Suppressor macrophage treated with lipopolysaccharide for 4 hours (primary cell): ENCODE results near the gene PREP.

Source experiments
- DNase-seq: peaks from one replicate; pipeline ENCODE4 v3.0.0-alpha.2; 2020

The PREP gene

DNA sequence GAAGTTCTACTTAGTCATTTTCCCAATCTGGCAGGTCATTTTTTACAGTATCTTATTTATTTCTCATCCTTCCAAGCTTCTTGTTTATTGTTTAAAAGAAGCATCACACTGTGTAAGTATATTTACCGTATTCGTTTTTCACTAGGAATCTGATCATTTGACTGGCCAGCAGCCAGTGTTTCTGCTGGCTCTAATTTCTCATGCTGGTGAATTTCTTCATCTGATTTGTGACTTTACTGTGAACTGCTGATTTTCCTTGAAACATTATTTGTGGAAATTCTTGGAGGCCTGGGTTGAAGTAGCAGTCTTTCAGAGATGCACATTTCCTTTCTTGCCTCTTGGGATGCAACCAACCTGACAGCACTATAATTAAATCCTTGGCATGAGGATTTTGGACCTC lies 65.9 kb downstream of the PREP start:
- no peak for DNase-seq

DNA sequence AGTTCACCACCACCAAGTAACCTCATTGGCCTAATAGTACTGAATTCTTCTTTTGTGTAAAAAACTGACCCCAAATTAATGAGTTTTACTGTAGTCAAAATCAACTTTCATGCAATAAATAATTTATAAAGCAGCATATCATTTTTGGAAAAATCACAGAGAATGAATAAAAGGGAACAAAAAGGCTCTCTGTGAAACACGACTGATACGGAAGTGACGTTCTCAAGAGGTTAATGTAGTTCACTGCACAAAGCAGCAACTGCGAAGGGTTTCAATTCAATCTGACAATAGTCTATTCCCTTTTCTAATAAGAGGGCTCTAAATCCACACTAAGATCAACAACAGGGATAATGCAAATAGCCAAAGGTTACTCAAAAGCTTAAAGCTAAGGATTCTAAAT lies 70.3 kb downstream of the PREP start:
- no peak for DNase-seq

DNA sequence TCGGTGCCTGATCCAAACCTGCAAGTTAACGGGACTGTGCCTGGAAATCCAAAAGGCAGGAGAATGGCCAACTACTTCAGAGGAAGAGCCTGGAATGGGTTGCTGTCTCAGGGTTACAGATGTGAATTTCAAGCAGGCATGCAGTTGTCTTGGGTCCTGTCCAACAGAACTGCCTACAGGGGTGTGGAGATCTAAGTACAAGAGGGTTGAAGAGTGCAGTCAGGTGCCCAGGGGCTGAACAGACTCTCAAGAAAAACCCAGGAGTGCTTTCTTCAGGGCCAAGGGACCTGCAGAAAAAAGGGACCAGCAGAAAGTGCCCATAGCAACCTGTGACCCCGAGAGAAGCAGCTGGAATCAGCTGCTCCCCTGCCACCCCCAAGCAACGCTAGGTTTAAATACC lies 71.0 kb downstream of the PREP start:
- no peak for DNase-seq

DNA sequence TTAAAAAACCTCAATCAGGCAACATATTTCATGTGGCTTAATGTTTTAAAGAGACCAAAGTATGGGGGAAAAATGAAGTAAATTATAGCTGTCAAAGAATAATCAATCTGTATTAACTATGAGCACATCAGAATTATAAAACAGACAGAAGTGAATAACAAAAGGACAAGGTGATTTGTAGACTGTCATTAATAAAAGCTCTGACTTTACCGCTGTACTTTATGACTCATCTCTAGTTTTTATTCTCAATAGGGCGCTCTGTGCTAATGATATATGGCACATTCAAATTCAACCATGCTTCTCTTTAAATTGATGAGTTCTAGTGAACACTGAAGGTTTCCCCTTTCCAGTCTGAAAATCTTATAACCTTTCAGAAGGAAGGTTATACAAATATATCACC lies 72.0 kb downstream of the PREP start:
- DNase-seq = no peak

DNA sequence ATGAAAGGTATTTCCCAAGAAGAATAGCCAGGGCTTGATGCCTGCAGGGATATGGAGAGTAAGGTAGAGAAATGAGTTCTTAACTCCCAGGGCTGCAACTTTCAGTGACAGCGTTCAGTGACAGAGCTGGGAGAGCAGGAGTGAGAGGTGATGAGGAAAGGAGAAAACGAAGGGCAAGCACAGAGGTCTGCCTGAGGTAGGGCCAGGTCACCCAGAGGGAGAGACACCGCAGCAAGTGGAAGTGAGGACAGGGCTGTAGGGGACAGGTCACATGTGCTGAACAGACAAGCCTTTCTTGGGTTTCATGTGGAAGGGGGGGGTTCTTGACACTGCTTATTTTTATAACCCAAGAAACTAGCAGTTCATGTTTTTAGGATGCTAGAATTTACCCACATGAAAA lies 72.5 kb downstream of the PREP start:
- no peak for DNase-seq

DNA sequence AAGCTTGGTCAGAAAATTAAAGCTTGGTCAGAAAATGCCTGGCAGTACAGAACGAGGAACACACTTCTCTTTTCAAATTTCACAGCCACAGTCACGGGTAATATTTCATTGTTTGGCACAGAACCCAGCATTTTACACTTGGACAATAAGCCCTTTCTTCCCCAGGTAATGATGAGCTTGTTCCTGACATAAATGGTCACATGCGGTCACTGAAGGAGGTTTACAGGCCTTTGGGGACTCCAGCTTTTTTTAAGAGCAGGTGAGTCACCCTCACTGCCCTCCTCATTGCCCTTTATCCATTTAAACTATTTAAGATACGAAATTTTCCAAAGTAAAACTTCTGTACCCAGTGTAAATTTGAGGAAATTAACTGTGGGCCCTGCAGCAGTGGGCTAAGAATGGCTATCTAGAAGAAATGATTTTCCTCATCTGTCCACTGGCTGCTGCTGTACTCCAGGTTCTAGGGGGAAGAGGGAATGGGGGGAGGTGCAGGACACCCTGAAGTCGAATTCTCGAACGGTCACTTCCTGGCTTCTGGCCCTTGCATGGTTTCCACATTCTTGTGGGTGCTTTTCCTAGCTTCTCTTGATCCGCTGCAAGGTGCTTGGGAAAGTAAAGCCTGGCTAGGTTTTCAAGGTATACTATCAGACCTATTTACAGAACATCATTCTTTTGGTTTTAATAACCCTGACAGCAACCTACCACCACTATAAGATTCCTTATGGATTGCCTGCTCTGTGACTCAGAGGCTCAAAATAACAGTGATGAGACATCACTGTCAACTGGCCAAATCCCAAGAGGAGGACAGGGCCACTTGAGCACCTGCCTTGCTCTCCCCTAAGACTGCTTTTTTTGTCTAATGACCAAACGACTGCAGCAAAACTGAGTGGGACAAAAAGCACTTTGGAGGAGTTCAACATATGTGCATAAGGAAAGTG lies 75.8 kb downstream of the PREP start:
- no peak for DNase-seq

DNA sequence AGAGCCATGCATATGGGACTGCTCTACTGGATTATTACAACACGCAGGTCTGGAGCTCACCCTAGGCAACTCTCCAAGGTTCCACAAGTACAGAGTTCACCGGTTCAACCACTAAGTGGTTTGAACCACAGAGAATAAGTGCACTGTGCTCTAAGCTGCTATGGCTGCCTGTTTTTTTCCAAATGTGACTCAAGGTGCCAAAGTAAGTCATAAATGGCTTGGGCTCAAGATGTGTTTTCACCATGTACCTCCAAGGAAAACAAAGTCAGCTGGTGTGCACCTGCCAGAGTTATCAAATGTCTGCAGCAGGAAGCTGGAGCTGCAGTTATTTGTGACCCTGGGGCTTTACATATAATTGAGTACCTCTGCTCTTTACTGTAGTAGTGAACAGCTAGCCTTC lies 76.7 kb downstream of the PREP start:
- no peak for DNase-seq

DNA sequence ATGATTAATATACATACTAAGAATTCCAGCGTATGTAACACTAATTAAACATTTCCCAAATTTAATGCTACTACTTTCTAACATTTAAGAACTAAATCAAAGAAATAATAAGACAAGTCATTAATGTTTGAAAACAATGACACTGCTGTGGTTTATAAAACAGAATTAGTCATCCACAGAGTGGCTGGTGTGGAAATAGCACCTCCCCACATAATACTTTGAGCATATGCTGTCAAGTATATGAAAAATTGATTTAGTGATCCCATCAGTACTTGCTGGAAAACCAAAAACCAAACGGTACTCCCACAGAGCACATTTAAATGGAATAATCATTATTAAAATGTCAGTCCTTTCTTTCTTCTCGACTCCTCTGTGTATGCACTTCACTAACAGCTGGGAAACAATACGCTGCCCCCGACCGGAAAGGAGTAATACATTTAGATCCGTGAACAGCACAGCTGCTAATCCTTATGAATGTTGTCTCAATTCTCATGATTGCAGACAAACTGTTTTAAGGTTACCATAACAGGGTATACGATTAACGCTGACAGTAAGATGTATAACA lies 78.4 kb downstream of the PREP start:
- no peak for DNase-seq

DNA sequence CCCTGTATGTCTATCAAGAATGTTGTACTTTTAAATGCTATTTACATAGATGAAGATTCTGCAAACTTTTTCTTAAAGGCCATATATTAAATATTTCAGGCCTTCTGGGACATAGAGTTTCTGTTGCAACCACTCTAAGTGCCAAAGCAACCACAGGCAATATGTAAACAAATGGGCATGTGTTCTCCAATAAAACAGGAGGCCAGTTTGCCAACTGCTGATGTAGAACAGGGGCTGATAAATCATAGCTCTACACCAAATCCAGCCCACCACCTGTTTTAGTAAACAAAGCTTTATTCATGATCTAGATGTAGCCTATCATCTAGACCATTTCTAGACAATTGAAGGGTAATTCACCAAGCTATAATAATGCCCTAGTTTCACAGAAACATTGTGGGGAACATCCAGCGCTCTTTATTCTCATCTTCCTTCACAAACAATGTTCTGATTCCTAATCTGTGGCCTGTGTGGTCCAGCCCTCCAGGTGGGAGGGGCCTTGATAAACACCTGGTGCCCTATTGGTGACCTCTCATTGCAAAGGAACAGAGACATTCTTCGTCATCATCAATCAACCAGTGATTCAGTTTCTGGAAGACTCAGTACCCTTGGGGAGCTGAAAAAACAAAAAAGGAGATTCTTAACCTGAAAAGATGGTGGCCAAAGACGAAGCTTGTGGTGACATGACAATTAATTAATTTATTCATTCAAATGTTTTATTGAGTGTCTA lies 80.2 kb downstream of the PREP start:
- no peak for DNase-seq

DNA sequence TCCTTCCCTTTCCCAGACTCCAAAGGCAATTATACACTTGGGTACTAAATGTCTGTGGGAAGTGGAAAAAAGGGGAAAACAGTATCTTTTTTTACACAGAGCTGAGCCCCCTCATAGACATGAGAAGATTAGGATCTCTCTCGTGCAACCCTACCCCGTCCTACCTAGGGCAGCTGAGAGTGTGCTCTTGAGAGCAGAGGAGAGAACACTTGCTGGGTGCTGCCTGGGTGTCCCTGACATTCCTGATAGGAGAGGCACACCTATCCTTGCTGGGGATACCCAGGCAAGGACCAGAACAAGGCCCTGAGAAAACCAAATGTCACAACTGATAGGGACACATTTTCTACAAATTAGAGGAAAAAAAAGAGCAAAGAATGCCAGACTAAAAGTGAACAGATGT lies 81.2 kb downstream of the PREP start:
- no peak for DNase-seq

DNA sequence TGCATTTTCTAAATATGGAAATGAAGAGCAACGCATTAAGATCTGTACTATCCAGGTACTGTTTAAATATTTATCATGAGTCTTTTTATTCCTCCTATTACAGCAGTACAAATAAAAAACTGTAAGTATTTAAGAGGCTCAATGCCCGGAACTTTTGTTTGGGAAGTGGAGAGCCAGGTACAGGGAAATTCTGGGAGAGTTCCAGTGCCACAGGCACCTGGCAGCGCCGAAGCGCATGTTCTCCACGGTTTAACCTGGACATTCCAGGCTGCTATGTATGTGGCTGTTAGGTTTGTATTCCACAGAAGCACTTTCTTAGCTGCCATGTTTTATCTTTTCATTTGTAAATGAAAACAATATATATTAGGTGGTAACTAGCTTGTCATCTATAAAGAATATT lies 81.7 kb downstream of the PREP start:
- DNase-seq = no peak

DNA sequence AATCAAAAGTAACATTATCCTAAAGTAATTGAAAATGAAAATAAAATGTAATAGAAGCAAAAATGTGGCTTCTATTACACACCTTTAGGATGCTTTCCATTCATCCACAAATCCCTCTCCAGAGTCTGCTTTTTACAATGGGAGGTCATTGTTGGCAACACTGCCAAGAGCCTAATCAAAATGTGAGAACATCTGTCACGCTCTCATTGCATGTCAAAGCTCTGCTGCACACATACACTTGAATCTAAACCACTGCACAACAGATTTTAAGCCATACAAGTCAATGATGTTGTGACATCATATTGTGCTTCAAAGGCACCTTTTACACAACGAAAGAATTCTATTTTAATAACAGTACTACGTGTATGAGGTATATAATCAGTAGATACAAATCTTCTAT lies 82.1 kb downstream of the PREP start:
- DNase-seq = no peak

DNA sequence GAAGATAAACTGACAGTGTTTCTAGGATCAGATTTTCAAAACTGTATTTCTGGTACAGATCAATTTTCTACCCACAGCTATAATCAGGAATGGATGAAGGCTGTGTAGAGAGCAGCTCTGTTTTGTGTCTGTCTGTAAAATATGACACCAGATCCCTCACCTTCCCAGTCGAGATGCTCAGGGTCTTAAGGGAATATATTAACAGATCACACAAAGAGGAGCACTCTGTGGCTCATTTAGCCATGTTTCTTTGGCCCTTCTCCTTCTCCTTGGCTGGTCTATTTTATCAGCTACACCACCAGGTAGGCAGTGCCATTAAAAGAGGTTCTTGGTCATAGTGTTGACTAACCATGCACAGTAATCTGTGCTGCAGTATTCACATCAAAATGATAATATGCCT lies 82.6 kb downstream of the PREP start:
- no peak for DNase-seq

DNA sequence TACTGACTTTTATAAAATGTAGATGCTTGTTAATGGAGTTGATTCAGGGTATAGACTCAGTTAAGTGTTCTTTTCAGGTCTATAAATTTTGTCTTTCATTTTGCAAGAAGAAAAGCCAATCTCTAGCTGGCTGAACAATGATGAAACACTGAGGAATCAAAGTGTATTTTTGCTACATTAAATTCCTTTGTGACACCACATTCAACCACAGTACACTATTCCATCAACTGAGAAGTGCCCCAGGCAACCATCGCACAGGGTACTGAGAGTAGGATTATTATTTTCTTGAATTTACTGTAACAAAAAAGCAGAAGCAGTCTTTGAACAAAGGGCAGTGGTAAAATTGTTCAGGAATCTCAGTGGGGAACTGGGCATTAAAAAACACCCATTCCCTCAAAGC lies 83.6 kb downstream of the PREP start:
- no peak for DNase-seq

DNA sequence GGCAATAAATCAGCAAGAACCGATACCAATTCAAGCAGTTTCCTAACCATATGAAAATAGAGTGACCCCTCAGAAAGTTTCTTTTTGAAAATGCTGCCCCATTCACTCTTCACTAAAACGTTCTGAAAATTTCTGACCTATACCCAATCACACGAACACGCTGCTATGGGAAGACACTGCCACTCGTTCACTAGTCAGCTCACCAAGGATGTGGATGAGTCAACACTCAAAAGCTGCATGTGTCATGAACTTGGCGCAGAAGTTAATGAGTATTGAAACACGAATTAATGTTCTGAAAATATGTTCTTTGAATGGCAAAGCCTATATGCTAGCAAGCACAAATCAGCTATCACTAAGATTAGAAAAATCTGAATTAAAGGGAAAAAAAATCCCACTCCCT lies 84.2 kb downstream of the PREP start:
- DNase-seq = no peak

DNA sequence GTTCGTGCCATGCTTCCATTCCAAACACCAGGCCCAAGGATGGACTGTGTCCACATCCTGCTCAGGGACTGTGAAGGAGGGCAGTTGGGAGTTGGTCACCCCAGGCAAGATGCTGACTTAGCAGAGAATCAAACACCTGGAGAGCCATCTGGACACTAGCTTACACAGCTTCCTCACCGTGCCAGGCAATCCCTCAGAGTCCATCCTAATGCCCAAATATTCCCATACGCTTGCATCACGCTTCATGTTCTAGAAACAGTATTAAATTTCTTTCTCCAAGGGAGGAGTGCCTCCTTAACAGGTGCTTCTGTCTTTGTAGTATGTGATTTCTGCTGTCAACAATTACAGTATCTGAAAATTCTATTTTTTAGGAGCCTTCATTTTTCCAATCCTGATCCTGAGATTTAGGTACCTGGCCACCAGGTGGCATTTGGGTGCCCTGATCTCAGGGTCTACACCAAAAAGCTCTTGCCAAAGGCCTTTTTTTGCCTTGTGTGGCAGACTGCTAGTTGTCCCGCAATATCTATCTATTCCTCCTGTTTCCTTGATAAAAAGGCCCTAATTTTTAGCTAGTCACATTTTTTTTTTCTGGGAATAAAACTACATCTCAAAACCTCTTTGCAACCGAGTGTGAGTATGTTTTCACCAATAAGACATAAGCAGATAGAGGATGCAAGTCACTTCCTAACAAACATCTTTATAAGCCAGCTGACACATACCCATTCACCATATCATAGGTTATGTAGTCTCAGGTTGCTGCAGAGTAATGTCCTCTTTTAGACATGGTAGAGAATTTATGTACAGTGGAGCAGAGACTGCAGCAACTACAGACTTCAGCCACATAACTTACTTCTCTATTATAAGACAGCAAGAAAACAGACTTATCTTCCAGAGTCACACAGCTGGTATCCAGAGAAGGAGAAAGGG lies 85.0 kb downstream of the PREP start:
- DNase-seq = no peak

DNA sequence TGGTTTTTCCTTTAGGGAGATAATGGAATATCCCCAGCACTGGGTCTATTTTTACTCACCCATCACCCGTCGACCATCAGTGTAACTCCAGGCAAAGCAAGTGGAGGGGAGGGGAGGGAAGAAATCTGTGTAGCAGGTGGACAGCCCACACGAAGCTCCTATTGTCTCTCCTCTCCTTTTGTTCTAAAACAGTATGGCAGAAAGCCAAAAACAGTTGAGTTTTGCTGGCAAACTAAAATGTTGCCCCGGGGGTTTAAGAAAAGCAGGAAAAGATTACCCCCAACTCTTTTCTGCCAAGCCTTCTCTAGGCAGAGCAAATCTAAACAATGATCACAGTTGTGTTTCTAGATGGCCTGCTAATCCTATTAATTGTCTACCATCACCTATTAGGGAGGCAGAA lies 89.7 kb downstream of the PREP start:
- DNase-seq = no peak

DNA sequence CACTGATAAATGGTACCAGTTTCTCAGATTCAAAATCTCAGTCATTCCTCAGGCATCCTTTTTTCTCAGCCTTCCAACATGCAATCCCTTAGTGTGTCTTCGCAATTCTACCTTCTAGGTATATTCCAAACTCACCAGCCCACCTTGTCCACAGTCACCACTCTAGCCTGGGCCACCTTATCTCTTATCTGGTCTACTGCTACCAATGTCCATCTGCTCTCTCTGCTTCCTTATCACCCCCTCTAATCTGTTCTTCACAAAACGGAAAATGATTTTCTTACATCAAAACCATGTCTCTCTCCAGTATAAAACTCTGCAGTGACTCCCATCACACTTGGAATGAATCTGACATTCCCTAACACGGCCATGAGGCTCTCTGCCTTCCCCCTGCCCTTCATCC lies 91.9 kb downstream of the PREP start:
- no peak for DNase-seq

DNA sequence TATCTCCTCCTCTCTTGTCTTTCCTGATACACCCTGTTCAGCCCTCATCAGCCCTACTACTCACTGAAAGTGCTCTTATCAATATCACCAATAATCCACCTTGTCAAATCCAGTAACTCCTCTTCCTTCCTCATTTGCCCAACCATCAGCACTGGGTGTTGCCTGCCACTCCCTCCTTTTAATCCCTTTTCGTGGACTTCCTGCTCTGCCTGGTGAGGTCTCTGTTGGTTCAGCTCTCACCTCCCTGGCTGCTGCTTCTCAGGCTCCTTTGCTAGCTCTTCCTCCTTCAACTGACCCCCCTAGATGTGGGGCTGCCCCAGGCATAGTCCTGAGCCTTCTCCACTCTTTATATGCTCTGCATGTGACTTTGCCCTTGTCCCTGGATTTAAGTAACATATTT lies 92.5 kb downstream of the PREP start:
- DNase-seq = no peak

DNA sequence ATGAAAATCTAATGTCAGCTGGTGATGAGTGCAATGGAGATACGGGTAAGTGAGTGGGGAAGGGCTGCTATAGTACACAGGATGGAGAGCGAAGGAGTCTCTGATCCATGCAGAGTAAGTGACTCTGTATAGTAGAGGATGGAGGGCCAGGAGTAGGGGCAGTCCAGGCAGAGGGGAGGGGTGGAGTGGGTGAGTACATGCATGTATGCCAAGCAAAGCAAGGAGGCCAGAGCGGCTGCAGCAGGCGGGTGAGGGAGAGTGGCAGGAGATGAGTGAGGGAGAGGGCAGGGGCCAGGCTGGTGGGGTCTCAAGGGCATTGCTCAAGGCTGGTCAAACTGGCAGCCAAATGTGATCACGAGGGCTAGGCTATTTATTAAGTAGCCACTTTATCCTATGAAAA lies 94.0 kb downstream of the PREP start:
- DNase-seq = no peak

DNA sequence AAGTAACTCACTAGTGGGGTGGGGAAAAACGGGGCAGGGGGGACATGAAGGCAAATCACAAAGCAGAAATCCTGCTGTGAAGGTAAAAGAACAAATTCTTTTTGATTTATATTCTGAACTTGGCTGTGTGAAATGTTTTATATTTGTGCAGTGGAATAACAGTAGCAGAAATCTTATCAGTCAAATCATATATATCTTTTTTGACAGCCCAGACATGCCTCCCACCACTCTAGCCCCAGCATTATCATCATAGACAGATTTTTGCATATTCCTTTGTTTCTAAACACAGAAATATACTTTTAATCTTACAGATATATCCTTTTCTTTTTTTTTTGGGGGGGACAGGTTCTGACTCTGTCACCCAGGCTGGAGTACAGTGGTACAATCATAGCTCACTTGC lies 97.4 kb downstream of the PREP start:
- DNase-seq = no peak

DNA sequence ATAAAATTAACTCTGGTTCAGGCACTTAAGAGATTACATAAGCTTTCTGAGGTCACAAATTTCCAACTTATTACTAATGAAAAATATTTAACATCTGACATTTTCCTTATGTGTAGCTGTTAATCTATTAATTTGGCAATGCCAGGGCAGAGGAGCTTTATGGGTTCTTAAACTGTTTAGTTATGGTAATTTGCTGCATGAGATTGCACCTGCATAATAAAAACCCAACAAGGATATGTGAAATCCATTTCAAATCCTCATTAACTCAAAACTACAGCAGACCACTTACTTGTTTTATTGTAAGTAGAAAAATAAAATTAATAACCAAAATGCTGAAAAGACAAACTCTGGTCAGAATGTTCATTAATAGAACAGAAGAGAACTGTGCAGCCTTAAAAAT lies 98.1 kb downstream of the PREP start:
- DNase-seq = no peak

DNA sequence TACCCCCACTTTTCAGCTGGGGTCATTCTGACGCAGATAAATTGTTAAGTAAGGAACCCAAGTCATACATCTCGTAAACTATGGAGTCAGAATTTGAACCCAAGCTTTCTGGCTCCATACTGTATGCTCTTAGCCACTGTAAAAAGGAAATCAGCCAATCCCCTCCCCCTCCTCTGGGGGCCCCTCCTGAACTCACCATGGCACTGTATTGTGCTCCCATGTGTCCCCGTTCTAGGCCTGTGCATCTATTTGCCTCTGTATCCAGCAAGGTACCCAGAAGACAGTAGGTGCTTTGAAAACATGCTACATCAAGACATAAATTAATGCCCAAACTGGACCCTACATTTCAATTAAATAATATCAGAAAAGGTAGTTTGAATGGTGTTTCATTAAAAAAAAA lies 98.5 kb downstream of the PREP start:
- DNase-seq = no peak
